GM12878 (cell line): Measurements from ENCODE around the gene MYO18B. TPM values are rescaled to one million over a fixed set of nuclear protein-coding genes. Genes with fewer than 3 reads are reported as not detected.

Source experiments
- ATAC-seq: fragments of 200-7000 bp; cut with Tn5 transposase; 3 replicates; pipeline ENCODE4 v1.9.1; 2020; ENCODE audit warnings: mild to moderate bottlenecking, moderate library complexity
- BruUV-seq: library from RNA; stranded (reverse); fragments of 400-500 nt; replicated peaks from 2 replicates; lab custom pipeline; 2021; lab: Mats Ljungman, UMichigan
- CTCF ChIA-PET: fragments of 300-600 bp; sonication (Branson Sonifier 250); formaldehyde crosslinking; extraction: SDS; loops from one replicate; lab custom pipeline; 2021; ENCODE audit warnings: inconsistent platforms; lab: Yijun Ruan, JAX
- POLR2A ChIA-PET: fragments of 350-600 bp; formaldehyde crosslinking; extraction: SDS; loops from one replicate; lab custom pipeline; 2021; ENCODE audit warnings: inconsistent platforms; lab: Charles Lee
- RAD21 ChIA-PET: fragments of 300-600 bp; sonication (Branson Sonifier 250); formaldehyde crosslinking; loops from one replicate; lab custom pipeline; 2023; ENCODE audit warnings: antibody characterized with exemption; ENCODE audit not compliant: unreplicated experiment; lab: Charles Lee
- SMC1A ChIA-PET: fragments of 300-600 bp; sonication (Branson Sonifier 250); formaldehyde crosslinking; loops from one replicate; lab custom pipeline; 2023; ENCODE audit not compliant: unreplicated experiment, uncharacterized antibody; lab: Charles Lee
- DNase-seq: peaks from one replicate; pipeline ENCODE4 v3.0.0-alpha.2; 2011; ENCODE audit warnings: low read depth, low spot score
- FAIRE-seq: peaks from 3 replicates; lab custom pipeline; 2011; peaks lifted over from hg19 to GRCh38; lab: Jason Lieb, UNC
- H2AFZ ChIP-seq: 2 replicates; pipeline ENCODE4 v1.6.0; 2011; ENCODE audit warnings: low read depth, low read length, control low read depth; ENCODE audit not compliant: control insufficient read depth
- H3K27ac ChIP-seq: 2 replicates; pipeline ENCODE4 v1.5.1; 2011; ENCODE audit warnings: control low read depth; ENCODE audit not compliant: control insufficient read depth, insufficient read depth
- H3K27me3 ChIP-seq, 2 experiments: replicated peaks in 1 of 2; 2 replicates each; pipeline versions ENCODE4 v1.6.0 to v1.6.1; 2011; ENCODE audit warnings: low read length in 1 of 2; ENCODE audit not compliant: control insufficient read depth in 2 of 2, insufficient read depth in 2 of 2
- H3K36me3 ChIP-seq, 2 experiments: 2 replicates each; pipeline ENCODE4 v1.5.1; 2011; ENCODE audit warnings: low read length in 1 of 2; ENCODE audit not compliant: control insufficient read depth in 2 of 2, insufficient read depth in 2 of 2
- H3K4me1 ChIP-seq: 2 replicates; pipeline ENCODE4 v1.6.1; 2011; ENCODE audit warnings: mild to moderate bottlenecking, low read length, moderate library complexity, mixed read lengths; ENCODE audit not compliant: control insufficient read depth, insufficient read depth
- H3K4me2 ChIP-seq: 2 replicates; pipeline ENCODE4 v1.6.0; 2011; ENCODE audit warnings: control low read depth; ENCODE audit not compliant: control insufficient read depth, insufficient read depth
- H3K4me3 ChIP-seq: fragments of 200-600 bp; sonication (generic); 2 replicates; pipeline ENCODE4 v1.5.1; 2016
- H3K79me2 ChIP-seq: 2 replicates; pipeline ENCODE4 v1.6.0; 2011; ENCODE audit warnings: low read length; ENCODE audit not compliant: control insufficient read depth, insufficient read depth
- H3K9ac ChIP-seq: 2 replicates; pipeline ENCODE4 v1.8.0; 2011; ENCODE audit warnings: low read length, control low read depth, mixed read lengths; ENCODE audit not compliant: control insufficient read depth, insufficient read depth
- H3K9me3 ChIP-seq: replicated peaks from 3 replicates; pipeline ENCODE4 v1.5.1; 2011; ENCODE audit warnings: mild to moderate bottlenecking, low read length; ENCODE audit not compliant: control insufficient read depth, insufficient read depth
- H4K20me1 ChIP-seq: 2 replicates; pipeline ENCODE4 v1.6.0; 2011; ENCODE audit not compliant: control insufficient read depth, insufficient read depth
- BHLHE40 ChIP-seq, 2 experiments: fragments of 450-650 bp in 1 of 2; IDR thresholded peaks; 2 replicates each; pipeline ENCODE4 v1.6.1; 2011 to 2017; ENCODE audit warnings: low read depth in 2 of 2, borderline replicate concordance in 1 of 2, improper control_type of control experiment in 1 of 2, low read length in 1 of 2, mild to moderate bottlenecking in 1 of 2
- ELK1 ChIP-seq: IDR thresholded peaks from 2 replicates; pipeline ENCODE4 v1.6.1; 2012; ENCODE audit warnings: low read depth, low read length, improper control_type of control experiment
- FOXM1 ChIP-seq: IDR thresholded peaks from 2 replicates; pipeline ENCODE4 v1.6.1; 2012; ENCODE audit warnings: low read depth, mild to moderate bottlenecking, inconsistent platforms, low read length, moderate library complexity
- IRF5 ChIP-seq: fragments of 450-650 bp; IDR thresholded peaks from 2 replicates; pipeline ENCODE4 v1.6.1; 2017; ENCODE audit warnings: borderline replicate concordance
- MYB ChIP-seq: fragments of 150-350 bp; IDR thresholded peaks from 2 replicates; pipeline ENCODE4 v1.6.1; 2014; ENCODE audit warnings: mild to moderate bottlenecking, low read depth, low read length, borderline replicate concordance
- NR2C1 ChIP-seq: fragments of 450-650 bp; IDR thresholded peaks from 2 replicates; pipeline ENCODE4 v1.6.1; 2017; ENCODE audit warnings: antibody characterized with exemption, mild to moderate bottlenecking, moderate library complexity
- PAX5 ChIP-seq: IDR thresholded peaks from 2 replicates; pipeline ENCODE4 v1.6.1; 2011; ENCODE audit warnings: low read depth, low read length, borderline replicate concordance
- POLR2AphosphoS5 ChIP-seq: IDR thresholded peaks from 2 replicates; pipeline ENCODE4 v1.6.1; 2011; ENCODE audit warnings: mild to moderate bottlenecking, low read length, inconsistent platforms
- SMAD5 ChIP-seq: IDR thresholded peaks from 2 replicates; pipeline ENCODE4 v1.6.1; 2016; ENCODE audit warnings: antibody characterized with exemption, low read depth
- SREBF2 ChIP-seq: IDR thresholded peaks from 2 replicates; pipeline ENCODE4 v1.6.1; 2012; ENCODE audit warnings: mild to moderate bottlenecking, low read length
- WGBS: methylation state at CpG from one replicate; pipeline ENCODE4 v1.1.6; 2016; ENCODE audit warnings: low lambda C conversion rate; ENCODE audit not compliant: insufficient replicate concordance, insufficient coverage; ENCODE audit errors: missing lambda C conversion rate; 5-methylcytosine and 5-hydroxymethylcytosine counted together
- in situ Hi-C: fragments of 300-500 bp; cut with MboI; formaldehyde crosslinking; loops from 9 replicates; pipeline ENCODE4 v1.14.3; 2018; ENCODE audit warnings: mixed read lengths
- intact Hi-C: fragments of 100-400 bp; cut with micrococcal nuclease; formaldehyde crosslinking; loops from one replicate; pipeline ENCODE4 v1.14.2; 2022; ENCODE audit not compliant: unreplicated experiment
- polyA plus RNA-seq, 11 experiments: library from polyadenylated mRNA; depleted of rRNA in 4 of 11; unstranded in 6 of 11; stranded (reverse) in 5 of 11; fragments of >200 nt; fragmentation: Nextera tagmentation in 4 of 11; fragmentation: Illumina TruSeq in 1 of 11; extraction: Ambion mirVana in 4 of 11; extraction: Trizol in 1 of 11; gene quantifications; 1 replicate in 1 of 11; 2 replicates in 10 of 11; pipeline versions ENCODE4 v1.2.1 to v1.2.3, GENCODE V29; 2011 to 2016; ENCODE audit warnings: inconsistent platforms in 2 of 11, missing spikeins in 2 of 11, low read depth in 1 of 11
- total RNA-seq, 4 experiments: library from RNA; depleted of rRNA in 3 of 4; stranded (reverse); fragments of >200 nt in 3 of 4; fragmentation: Illumina TruSeq in 1 of 4; extraction: Trizol in 1 of 4; gene quantifications; 2 replicates each; pipeline versions ENCODE4 v1.2.1 to v1.2.3, GENCODE V29; 2013 to 2021
- TF ChIP-seq, protein P1 (sequence below): fragments of 150-350 bp; IDR thresholded peaks from 2 replicates; pipeline ENCODE4 v1.6.1; 2016; ENCODE audit warnings: low read depth, low read length
- TF ChIP-seq, protein P2 (sequence below): fragments of 450-650 bp; formaldehyde crosslinking; IDR thresholded peaks from 2 replicates; pipeline ENCODE4 v1.5.0; 2022; ENCODE audit warnings: mild to moderate bottlenecking, missing genetic modification characterization

The MYO18B gene
- total and polyA plus RNA-seq, 10 of the 15 experiments (the other 5 are each of a cell fraction or from before 2014, with no cell fraction given) = 0.05 to 2.1 (median 0.51) TPM; not detected in 1

DNA sequence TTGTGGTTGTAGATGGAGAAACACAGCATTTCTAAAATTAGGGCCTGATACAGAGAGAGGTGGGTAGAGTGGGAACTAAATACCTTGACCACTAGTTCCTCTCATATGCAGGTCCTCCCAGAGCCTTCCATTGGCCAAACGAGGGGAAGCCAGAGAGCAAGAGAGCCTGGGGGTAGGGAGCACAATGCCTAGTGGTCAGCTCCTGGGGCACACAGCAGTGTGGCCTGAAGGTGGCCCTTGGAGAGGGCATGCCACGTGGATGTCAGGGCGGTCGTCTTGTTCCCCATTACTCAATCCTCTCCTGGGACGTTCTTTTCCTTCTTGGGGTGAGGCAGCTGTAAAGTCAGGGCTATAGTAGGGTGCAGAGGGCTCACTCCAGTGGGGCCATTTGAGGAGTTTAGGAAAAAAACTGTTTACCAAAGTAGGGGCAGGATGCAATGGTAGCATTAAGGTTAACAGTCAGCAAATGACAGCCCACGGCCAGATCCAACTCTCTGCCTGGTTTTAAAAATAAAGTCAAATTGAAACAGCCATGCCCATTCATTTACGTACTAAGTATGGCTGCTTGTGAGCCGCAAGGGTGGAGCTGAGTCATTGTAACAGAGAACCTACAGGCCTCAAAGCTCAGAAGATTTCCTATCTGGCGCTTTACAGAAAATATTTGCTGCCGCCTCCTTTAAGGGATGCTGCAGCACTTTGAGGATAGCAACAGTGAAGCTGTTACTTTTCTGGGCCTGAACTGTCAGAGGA lies 7.6 kb downstream of the MYO18B start:
- Histone ChIP-seq H3K4me2 (peak overlapping the region; percentile 64), H3K4me1 (peaks cover 20% of the 10 kb centered on the region), H3K36me3 (no peaks in the 10 kb centered on the region), H3K4me3 (no peak overlapping the region; the same call in 1 of the 2 replicates), H3K27ac (peak overlapping the region; percentile 61), H4K20me1 (no peaks in the 10 kb centered on the region), H3K9ac (peak overlapping the region; percentile 33; the same call in 1 of the 2 replicates), H3K9me3 (no peaks in the 10 kb centered on the region), H3K27me3 (no peaks in the 10 kb centered on the region), H2AFZ (peak overlapping the region; percentile 83), H3K79me2 (no peaks in the 10 kb centered on the region)
- no TSS peak for BruUV-seq
- under 1% methylated on average over 10 of the region's 10 CpGs for WGBS
- ATAC-seq = peak; percentile 96
- in situ Hi-C loops = no loop called here
- intact Hi-C loops = no loop called here
- DNase-seq = peak; percentile 35
- ChIA-PET POLR2A (no interaction called here), CTCF (interaction anchor here (0.7 to 1.9 kb wide), 7 partner anchors 23 to 582 kb away, joined by 3 to 6 read pairs (median 3); no protein-coding TSS in a partner anchor), RAD21 (interaction anchor here (0.8 to 1.9 kb wide), 6 partner anchors 13 to 205 kb away, joined by 3 to 9 read pairs (median 4); no protein-coding TSS in a partner anchor), SMC1A (interaction anchor here (0.8 to 2.3 kb wide), 8 partner anchors 13 to 254 kb away, joined by 3 to 7 read pairs (median 4); no protein-coding TSS in a partner anchor)
- FAIRE-seq = peak; percentile 38
- TF ChIP-seq NR2C1 = no peak
- TF ChIP-seq, protein P1, sequence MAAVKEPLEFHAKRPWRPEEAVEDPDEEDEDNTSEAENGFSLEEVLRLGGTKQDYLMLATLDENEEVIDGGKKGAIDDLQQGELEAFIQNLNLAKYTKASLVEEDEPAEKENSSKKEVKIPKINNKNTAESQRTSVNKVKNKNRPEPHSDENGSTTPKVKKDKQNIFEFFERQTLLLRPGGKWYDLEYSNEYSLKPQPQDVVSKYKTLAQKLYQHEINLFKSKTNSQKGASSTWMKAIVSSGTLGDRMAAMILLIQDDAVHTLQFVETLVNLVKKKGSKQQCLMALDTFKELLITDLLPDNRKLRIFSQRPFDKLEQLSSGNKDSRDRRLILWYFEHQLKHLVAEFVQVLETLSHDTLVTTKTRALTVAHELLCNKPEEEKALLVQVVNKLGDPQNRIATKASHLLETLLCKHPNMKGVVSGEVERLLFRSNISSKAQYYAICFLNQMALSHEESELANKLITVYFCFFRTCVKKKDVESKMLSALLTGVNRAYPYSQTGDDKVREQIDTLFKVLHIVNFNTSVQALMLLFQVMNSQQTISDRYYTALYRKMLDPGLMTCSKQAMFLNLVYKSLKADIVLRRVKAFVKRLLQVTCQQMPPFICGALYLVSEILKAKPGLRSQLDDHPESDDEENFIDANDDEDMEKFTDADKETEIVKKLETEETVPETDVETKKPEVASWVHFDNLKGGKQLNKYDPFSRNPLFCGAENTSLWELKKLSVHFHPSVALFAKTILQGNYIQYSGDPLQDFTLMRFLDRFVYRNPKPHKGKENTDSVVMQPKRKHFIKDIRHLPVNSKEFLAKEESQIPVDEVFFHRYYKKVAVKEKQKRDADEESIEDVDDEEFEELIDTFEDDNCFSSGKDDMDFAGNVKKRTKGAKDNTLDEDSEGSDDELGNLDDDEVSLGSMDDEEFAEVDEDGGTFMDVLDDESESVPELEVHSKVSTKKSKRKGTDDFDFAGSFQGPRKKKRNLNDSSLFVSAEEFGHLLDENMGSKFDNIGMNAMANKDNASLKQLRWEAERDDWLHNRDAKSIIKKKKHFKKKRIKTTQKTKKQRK = no peak
- no peak for TF ChIP-seq IRF5
- no peak for TF ChIP-seq ELK1
- TF ChIP-seq FOXM1 = peak; percentile 67; the same call in 1 of the 2 replicates
- TF ChIP-seq BHLHE40 (IDR thresholded peaks at IDR 0.05; ENCODE audit: borderline replicate concordance in 1 of 2, low read depth in 2 of 2, low read length in 1 of 2) = no peak
- TF ChIP-seq SREBF2 = no peak
- TF ChIP-seq SMAD5 = no peak
- no peak for TF ChIP-seq MYB
- TF ChIP-seq POLR2AphosphoS5 = no peak
- TF ChIP-seq PAX5 = no peak; the same call in 1 of the 2 replicates
- TF ChIP-seq, protein P2, sequence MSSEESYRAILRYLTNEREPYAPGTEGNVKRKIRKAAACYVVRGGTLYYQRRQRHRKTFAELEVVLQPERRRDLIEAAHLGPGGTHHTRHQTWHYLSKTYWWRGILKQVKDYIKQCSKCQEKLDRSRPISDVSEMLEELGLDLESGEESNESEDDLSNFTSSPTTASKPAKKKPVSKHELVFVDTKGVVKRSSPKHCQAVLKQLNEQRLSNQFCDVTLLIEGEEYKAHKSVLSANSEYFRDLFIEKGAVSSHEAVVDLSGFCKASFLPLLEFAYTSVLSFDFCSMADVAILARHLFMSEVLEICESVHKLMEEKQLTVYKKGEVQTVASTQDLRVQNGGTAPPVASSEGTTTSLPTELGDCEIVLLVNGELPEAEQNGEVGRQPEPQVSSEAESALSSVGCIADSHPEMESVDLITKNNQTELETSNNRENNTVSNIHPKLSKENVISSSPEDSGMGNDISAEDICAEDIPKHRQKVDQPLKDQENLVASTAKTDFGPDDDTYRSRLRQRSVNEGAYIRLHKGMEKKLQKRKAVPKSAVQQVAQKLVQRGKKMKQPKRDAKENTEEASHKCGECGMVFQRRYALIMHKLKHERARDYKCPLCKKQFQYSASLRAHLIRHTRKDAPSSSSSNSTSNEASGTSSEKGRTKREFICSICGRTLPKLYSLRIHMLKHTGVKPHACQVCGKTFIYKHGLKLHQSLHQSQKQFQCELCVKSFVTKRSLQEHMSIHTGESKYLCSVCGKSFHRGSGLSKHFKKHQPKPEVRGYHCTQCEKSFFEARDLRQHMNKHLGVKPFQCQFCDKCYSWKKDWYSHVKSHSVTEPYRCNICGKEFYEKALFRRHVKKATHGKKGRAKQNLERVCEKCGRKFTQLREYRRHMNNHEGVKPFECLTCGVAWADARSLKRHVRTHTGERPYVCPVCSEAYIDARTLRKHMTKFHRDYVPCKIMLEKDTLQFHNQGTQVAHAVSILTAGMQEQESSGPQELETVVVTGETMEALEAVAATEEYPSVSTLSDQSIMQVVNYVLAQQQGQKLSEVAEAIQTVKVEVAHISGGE (CRISPR knock-in tag) = no peak
